Liver (tissue), 9 donors: ENCODE measurements around the gene MTA3. TPM values are rescaled to one million over a fixed set of nuclear protein-coding genes. Genes with fewer than 3 reads are reported as not detected.

Experiments
- DNase-seq: peaks from one replicate; pipeline ENCODE4 v3.0.0-alpha.2; 2017; ENCODE audit warnings: low spot score
- H3K27ac ChIP-seq, 2 donors: one replicate each; pipeline ENCODE4 v1.7.0; 2013; ENCODE audit warnings: inconsistent platforms in 2 of 2, low read length in 2 of 2, control low read depth in 1 of 2, low read depth in 1 of 2, mild to moderate bottlenecking in 1 of 2
- H3K27me3 ChIP-seq, 4 donors: one replicate each; pipeline versions ENCODE4 v1.6.1 to v1.7.0; 2013; ENCODE audit warnings: low read length in 3 of 4, inconsistent platforms in 1 of 4, mild to moderate bottlenecking in 1 of 4, moderate library complexity in 1 of 4; ENCODE audit not compliant: control insufficient read depth in 4 of 4, insufficient read depth in 4 of 4
- H3K36me3 ChIP-seq, 4 donors: one replicate each; pipeline versions ENCODE4 v1.6.1 to v1.7.0; 2013; ENCODE audit warnings: low read length in 3 of 4, mild to moderate bottlenecking in 3 of 4, low read depth in 1 of 4, moderate library complexity in 1 of 4; ENCODE audit not compliant: control insufficient read depth in 4 of 4, insufficient read depth in 3 of 4
- H3K4me1 ChIP-seq, 4 donors: one replicate each; pipeline versions ENCODE4 v1.6.1 to v1.7.0; 2013; ENCODE audit warnings: low read length in 3 of 4, mild to moderate bottlenecking in 3 of 4, moderate library complexity in 1 of 4; ENCODE audit not compliant: control insufficient read depth in 4 of 4, insufficient read depth in 4 of 4
- H3K4me3 ChIP-seq, 3 donors: one replicate each; pipeline versions ENCODE4 v1.6.1 to v1.7.0; 2013; ENCODE audit warnings: low read length in 3 of 3, control low read depth in 1 of 3, low read depth in 1 of 3, mild to moderate bottlenecking in 1 of 3
- H3K9ac ChIP-seq, 2 donors: one replicate each; pipeline ENCODE4 v1.7.0; 2013; ENCODE audit warnings: low read length in 2 of 2, mild to moderate bottlenecking in 2 of 2, moderate library complexity in 2 of 2, control low read depth in 1 of 2, low read depth in 1 of 2
- H3K9me3 ChIP-seq, 4 donors: one replicate each; pipeline versions ENCODE4 v1.6.1 to v1.7.0; 2013; ENCODE audit warnings: low read length in 3 of 4; ENCODE audit not compliant: control insufficient read depth in 4 of 4
- ATF3 ChIP-seq: IDR thresholded peaks from 2 replicates; pipeline ENCODE4 v1.6.1; 2016; ENCODE audit warnings: antibody characterized with exemption
- CTCF ChIP-seq: fragments of 150-350 bp; IDR thresholded peaks from 2 replicates; pipeline ENCODE4 v1.5.1; 2017; ENCODE audit warnings: improper control_type of control experiment, low read depth, low read length; ENCODE audit not compliant: missing input control
- EGR1 ChIP-seq, 2 donors: IDR thresholded peaks; 2 replicates each; pipeline ENCODE4 v1.6.1; 2016 to 2018; ENCODE audit warnings: antibody characterized with exemption in 2 of 2, low read depth in 2 of 2
- FOXA1 ChIP-seq: IDR thresholded peaks from 2 replicates; pipeline ENCODE4 v1.6.1; 2016; ENCODE audit warnings: antibody characterized with exemption
- FOXA2 ChIP-seq: IDR thresholded peaks from 2 replicates; pipeline ENCODE4 v1.6.1; 2016; ENCODE audit warnings: antibody characterized with exemption
- GABPA ChIP-seq, 2 donors: IDR thresholded peaks in 1 of 2; conservative IDR thresholded peaks in 1 of 2; 2 replicates each; pipeline ENCODE4 v1.6.1; 2016; ENCODE audit warnings: antibody characterized with exemption in 2 of 2, mild to moderate bottlenecking in 1 of 2, moderate library complexity in 1 of 2
- HNF4A ChIP-seq, 2 donors: conservative IDR thresholded peaks; 2 replicates each; pipeline ENCODE4 v1.6.1; 2016; ENCODE audit warnings: antibody characterized with exemption in 2 of 2, mild to moderate bottlenecking in 2 of 2
- HNF4G ChIP-seq: IDR thresholded peaks from 2 replicates; pipeline ENCODE4 v1.6.1; 2016; ENCODE audit warnings: antibody characterized with exemption
- JUND ChIP-seq, 2 donors: IDR thresholded peaks; 2 replicates each; pipeline ENCODE4 v1.6.1; 2016; ENCODE audit warnings: antibody characterized with exemption in 2 of 2
- MAX ChIP-seq: IDR thresholded peaks from 2 replicates; pipeline ENCODE4 v1.6.1; 2016; ENCODE audit warnings: antibody characterized with exemption
- NR2F2 ChIP-seq: IDR thresholded peaks from 2 replicates; pipeline ENCODE4 v1.6.1; 2016; ENCODE audit warnings: antibody characterized with exemption
- RAD21 ChIP-seq, 2 donors: IDR thresholded peaks; 2 replicates each; pipeline ENCODE4 v1.6.1; 2016; ENCODE audit warnings: antibody characterized with exemption in 2 of 2, mild to moderate bottlenecking in 2 of 2
- REST ChIP-seq: IDR thresholded peaks from 2 replicates; pipeline ENCODE4 v1.6.1; 2016; ENCODE audit warnings: antibody characterized with exemption, mild to moderate bottlenecking
- RXRA ChIP-seq, 2 donors: IDR thresholded peaks; 2 replicates each; pipeline ENCODE4 v1.6.1; 2017 to 2018; ENCODE audit warnings: antibody characterized with exemption in 2 of 2, mild to moderate bottlenecking in 1 of 2
- SP1 ChIP-seq: IDR thresholded peaks from 2 replicates; pipeline ENCODE4 v1.6.1; 2018; ENCODE audit warnings: antibody characterized with exemption, mild to moderate bottlenecking
- TAF1 ChIP-seq: conservative IDR thresholded peaks from 2 replicates; pipeline ENCODE4 v1.6.1; 2016; ENCODE audit warnings: antibody characterized with exemption, mild to moderate bottlenecking
- YY1 ChIP-seq: IDR thresholded peaks from 2 replicates; pipeline ENCODE4 v1.6.1; 2016; ENCODE audit warnings: antibody characterized with exemption, mild to moderate bottlenecking
- ZBTB33 ChIP-seq: IDR thresholded peaks from 2 replicates; pipeline ENCODE4 v1.6.1; 2016; ENCODE audit warnings: antibody characterized with exemption
- WGBS: extraction: QIAGEN DNeasy Blood & Tissue Kit; methylation state at CpG from one replicate; pipeline ENCODE4 v1.1.7; 2013; 5-methylcytosine and 5-hydroxymethylcytosine counted together
- polyA plus RNA-seq, 2 donors: library from polyadenylated mRNA; stranded (reverse) in 1 of 2; unstranded in 1 of 2; fragments of 200-250 nt in 1 of 2; fragments of >200 nt in 1 of 2; fragmentation: Nextera tagmentation in 1 of 2; extraction: Ambion mirVana in 1 of 2; gene quantifications; one replicate each; pipeline versions ENCODE4 v1.2.1 to v1.2.3, GENCODE V29; 2013 to 2015
- total RNA-seq, 2 donors: library from RNA; depleted of rRNA; stranded (reverse); fragments of >200 nt; gene quantifications; one replicate each; pipeline ENCODE4 v1.2.3, GENCODE V29; 2014
- donor health status: healthy.
- donor health status: healthy.
- donor health status: healthy.
- donor health status: healthy.
- donor health status: healthy.

The MTA3 gene
- total and polyA plus RNA-seq, 4 donors = 5.5 to 10.3 (median 6.8) TPM

GRCh38 chr2:42768706-42769256, 200.3 kb downstream of the MTA3 start:
- no peak for DNase-seq
- H3K9ac ChIP-seq = no peak overlapping the region
- peaks cover 0 to 4% (median under 1%) of the 10 kb centered on the region in 4 donors for H3K4me1 ChIP-seq
- 58% methylated on average over 3 of the region's 3 CpGs for WGBS
- TF ChIP-seq SP1 = no peak
- no peak for TF ChIP-seq HNF4A (conservative IDR thresholded peaks at IDR 0.05)
- no peak for TF ChIP-seq MAX
- no peak for TF ChIP-seq REST
- peaks cover 2 to 14% (median 7%) of the 10 kb centered on the region in 4 donors for H3K36me3 ChIP-seq
- H3K4me3 ChIP-seq = no peak overlapping the region
- H3K27ac ChIP-seq = no peak overlapping the region
- no peaks in the 10 kb centered on the region for H3K27me3 ChIP-seq
- H3K9me3 ChIP-seq = no peaks in the 10 kb centered on the region

- 96% methylated on average over 10 of the region's 10 CpGs for WGBS
Measured at GRCh38 chr2:42769583-42770287, 201.3 kb downstream of the MTA3 start.

More at GRCh38 chr2:42769583-42770287, 201.3 kb downstream of the MTA3 start:
- Histone ChIP-seq H3K9me3 (no peaks in the 10 kb centered on the region), H3K36me3 (peaks cover 2 to 14% (median 7%) of the 10 kb centered on the region in 4 donors), H3K9ac (no peak overlapping the region), H3K27ac (no peak overlapping the region), H3K27me3 (no peaks in the 10 kb centered on the region), H3K4me3 (no peak overlapping the region), H3K4me1 (peaks cover 0 to 4% (median under 1%) of the 10 kb centered on the region in 4 donors)
- no peak for TF ChIP-seq CTCF
- no peak for TF ChIP-seq MAX
- no peak for TF ChIP-seq FOXA1
- TF ChIP-seq YY1 = no peak
- TF ChIP-seq REST = no peak
- no peak for TF ChIP-seq EGR1 (IDR thresholded peaks at IDR 0.05; ENCODE audit: low read depth in 2 of 2)
- no peak for TF ChIP-seq FOXA2
- no peak for TF ChIP-seq TAF1
- TF ChIP-seq HNF4A (conservative IDR thresholded peaks at IDR 0.05) = no peak
- TF ChIP-seq HNF4G = no peak
- TF ChIP-seq SP1 = no peak
- TF ChIP-seq NR2F2 = no peak
- TF ChIP-seq JUND (IDR thresholded peaks at IDR 0.05) = no peak
- TF ChIP-seq RXRA (IDR thresholded peaks at IDR 0.05) = no peak
- no peak for TF ChIP-seq GABPA (IDR thresholded peaks at IDR 0.05 in 1 of 2, conservative IDR thresholded peaks at IDR 0.05 in 1 of 2)
- TF ChIP-seq ZBTB33 = no peak
- no peak for TF ChIP-seq ATF3
- no peak for TF ChIP-seq RAD21 (IDR thresholded peaks at IDR 0.05)
- DNase-seq = no peak
